Right ventricle myocardium inferior (tissue), 1 donor: ENCODE data around the gene STX3. TPM values are rescaled to one million over a fixed set of nuclear protein-coding genes. Genes with fewer than 3 reads are reported as not detected.

Experiments used
- total RNA-seq: library from RNA; stranded (reverse); fragmentation: NEBNext Ultra II Directional; extraction: Animal tissue kit (Norgen Biotek cat#: 25700); gene quantifications from one replicate; pipeline ENCODE4 v1.2.1, GENCODE V29; 2021
- donor health status: DM: no; HTN: yes; CAD: no; lungs with severe emphysema.

STX3 gene
- total RNA-seq, 1 donor from 2014 or later: 8.4 TPM

Other genes with a start within 250 kb of the STX3 start
- not detected for gene OR4D9, start 243.8 kb upstream of the STX3 start, total RNA-seq
- 38.5 TPM for gene OSBP, start 139.6 kb upstream of the STX3 start, total RNA-seq
- 22.3 TPM for gene PATL1, start 86.3 kb upstream of the STX3 start, total RNA-seq
- not detected for gene OR10V1, start 41.5 kb upstream of the STX3 start, total RNA-seq
- 92.9 TPM for gene MRPL16, start 55.4 kb downstream of the STX3 start, total RNA-seq
- not detected for gene CBLIF, start 90.1 kb downstream of the STX3 start, total RNA-seq
- not detected for gene TCN1, start 111.1 kb downstream of the STX3 start, total RNA-seq
- gene OOSP3, start 123.4 kb downstream of the STX3 start, total RNA-seq: not detected
- gene OOSP1, start 183.1 kb downstream of the STX3 start, total RNA-seq: not detected
- gene OOSP4A, start 208.7 kb downstream of the STX3 start, total RNA-seq: not detected